Activated CD8-positive, alpha-beta T cell treated with anti-CD3 and anti-CD28 coated beads for 36 hours (primary cell): ENCODE measurements around the gene PNPLA5. TPM values are rescaled to one million over a fixed set of nuclear protein-coding genes. Genes with fewer than 3 reads are reported as not detected.

Source experiments
- ATAC-seq: fragments of 200-7000 bp; cut with Tn5 transposase; one replicate; pipeline ENCODE4 v1.10.0; 2021; ENCODE audit warnings: mild to moderate bottlenecking, moderate library complexity
- CTCF ChIA-PET: fragments of 350-600 bp; sonication (Branson Sonifier 250); formaldehyde crosslinking; loops from one replicate; lab custom pipeline; 2021; ENCODE audit warnings: antibody characterized with exemption; lab: Charles Lee
- POLR2A ChIA-PET: fragments of 350-600 bp; sonication (Branson Sonifier 250); formaldehyde crosslinking; loops from one replicate; lab custom pipeline; 2021; ENCODE audit warnings: antibody characterized with exemption; lab: Charles Lee
- DNase-seq: peaks from one replicate; pipeline ENCODE4 v3.0.0-alpha.2; 2020
- H3K27ac Mint-ChIP-seq: one replicate; pipeline ENCODE4 v1.8.0; 2021; ENCODE audit warnings: mild to moderate bottlenecking, mixed read lengths
- H3K27me3 Mint-ChIP-seq: one replicate; pipeline ENCODE4 v1.8.0; 2021; ENCODE audit warnings: mixed read lengths
- H3K36me3 Mint-ChIP-seq: one replicate; pipeline ENCODE4 v1.8.0; 2021; ENCODE audit warnings: low read depth, mixed read lengths
- H3K4me1 Mint-ChIP-seq: one replicate; pipeline ENCODE4 v1.8.0; 2021; ENCODE audit warnings: low read depth, mixed read lengths
- H3K4me3 Mint-ChIP-seq: one replicate; pipeline ENCODE4 v1.8.0; 2021; ENCODE audit warnings: mild to moderate bottlenecking, moderate library complexity, mixed read lengths
- H3K9me3 Mint-ChIP-seq: one replicate; pipeline ENCODE4 v1.8.0; 2021; ENCODE audit warnings: mixed read lengths
- CTCF ChIP-seq: fragments of 200-600 bp; IDR thresholded peaks from one replicate; pipeline ENCODE4 v1.8.0; 2022; ENCODE audit warnings: antibody characterized with exemption, mild to moderate bottlenecking
- intact Hi-C: fragments of 100-400 bp; cut with micrococcal nuclease; formaldehyde crosslinking; loops from one replicate; pipeline ENCODE4 v1.10.0; 2022
- total RNA-seq, 2 experiments: library from RNA; stranded (reverse); gene quantifications; one replicate each; pipeline ENCODE4 v1.2.3, GENCODE V29; 2021

The PNPLA5 gene
- total RNA-seq, 2 experiments from 2014 or later, result not detected

DNA sequence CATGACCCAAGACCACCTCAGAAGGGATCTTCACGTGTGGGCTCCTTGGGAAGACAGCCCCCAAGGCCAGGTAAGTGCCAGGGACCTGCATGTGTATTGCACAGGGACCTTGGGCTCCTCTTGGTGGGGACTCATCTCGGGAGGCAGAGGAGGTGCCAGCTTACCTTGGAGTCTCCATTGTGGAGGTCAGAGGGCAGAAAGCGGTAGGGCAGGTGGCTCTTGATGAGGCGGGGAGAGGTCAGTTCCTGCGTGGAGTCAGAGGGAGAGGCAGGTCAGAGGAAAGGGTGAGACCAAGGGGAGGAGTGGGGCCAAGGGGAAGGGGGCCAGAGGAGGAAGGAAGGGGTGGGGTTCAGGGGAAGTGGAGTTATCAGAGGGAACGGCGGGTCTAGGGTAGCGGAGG is 52.0 kb downstream of the PNPLA5 start:
- no peak overlapping the region for H3K4me3 Mint-ChIP-seq
- H3K4me1 Mint-ChIP-seq, result no peaks in the 10 kb centered on the region
- intact Hi-C loops, result no loop called here
- POLR2A ChIA-PET, result no interaction called here
- no peaks in the 10 kb centered on the region for H3K9me3 Mint-ChIP-seq
- H3K27ac Mint-ChIP-seq, result no peak overlapping the region
- DNase-seq (no peak), ATAC-seq (no peak)
- H3K36me3 Mint-ChIP-seq, result no peaks in the 10 kb centered on the region
- CTCF ChIA-PET, result no interaction called here
- H3K27me3 Mint-ChIP-seq, result peaks cover 3% of the 10 kb centered on the region
- no peak for TF ChIP-seq CTCF

DNA sequence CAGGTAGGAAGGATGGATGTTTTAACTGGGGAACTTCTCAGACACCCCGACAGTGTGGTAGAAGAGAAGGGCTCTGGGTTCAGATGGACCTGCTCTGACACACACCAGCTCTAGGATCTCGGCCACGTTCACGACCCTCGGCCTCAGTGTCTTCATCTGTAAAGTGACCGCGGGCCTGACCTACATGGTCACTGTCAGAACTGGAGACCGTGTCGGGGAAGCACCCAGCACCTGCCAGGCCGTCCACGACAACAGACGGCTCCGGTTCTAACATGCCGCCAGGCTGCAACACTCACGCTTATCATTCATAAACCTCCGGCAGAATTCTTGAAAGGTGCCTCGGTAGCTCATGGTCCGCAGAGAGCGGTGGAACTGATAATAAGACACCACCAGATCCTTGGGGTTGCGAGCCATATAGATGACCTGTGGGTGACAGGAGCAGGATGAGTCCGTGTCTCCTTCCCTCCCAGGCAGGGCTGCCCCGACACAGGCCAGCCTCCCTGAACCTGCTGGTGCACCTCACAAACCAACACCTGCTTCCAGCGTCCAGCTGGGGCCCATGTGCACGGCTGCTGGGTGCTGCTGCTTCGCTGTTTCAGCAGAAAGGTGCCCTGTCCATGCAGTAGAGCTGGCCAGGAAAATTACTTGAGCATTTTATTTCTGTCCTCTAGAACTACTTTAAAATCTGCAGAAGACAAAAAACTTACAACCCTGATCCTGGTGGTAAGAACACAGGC is 53.1 kb downstream of the PNPLA5 start:
- peaks cover 3% of the 10 kb centered on the region for H3K27me3 Mint-ChIP-seq
- H3K36me3 Mint-ChIP-seq, result no peaks in the 10 kb centered on the region
- no peak overlapping the region for H3K27ac Mint-ChIP-seq
- H3K9me3 Mint-ChIP-seq, result no peaks in the 10 kb centered on the region
- no peaks in the 10 kb centered on the region for H3K4me1 Mint-ChIP-seq
- no peak overlapping the region for H3K4me3 Mint-ChIP-seq
- no peak for ATAC-seq
- intact Hi-C loops, result no loop called here
- POLR2A ChIA-PET, result no interaction called here
- TF ChIP-seq CTCF, result no peak
- no peak for DNase-seq
- CTCF ChIA-PET, result no interaction called here

- H3K36me3 Mint-ChIP-seq, result no peaks in the 10 kb centered on the region
- TF ChIP-seq CTCF, result no peak
- intact Hi-C loops, result no loop called here
- no peaks in the 10 kb centered on the region for H3K9me3 Mint-ChIP-seq
- H3K4me1 Mint-ChIP-seq, result no peaks in the 10 kb centered on the region
- ChIA-PET CTCF (no interaction called here), POLR2A (no interaction called here)
- peaks cover 3% of the 10 kb centered on the region for H3K27me3 Mint-ChIP-seq
- ATAC-seq, result no peak
- no peak for DNase-seq
- no peak overlapping the region for H3K4me3 Mint-ChIP-seq
- no peak overlapping the region for H3K27ac Mint-ChIP-seq
Observed at GRCh38 chr22:43838161-43838560, 53.7 kb downstream of the PNPLA5 start.

DNA sequence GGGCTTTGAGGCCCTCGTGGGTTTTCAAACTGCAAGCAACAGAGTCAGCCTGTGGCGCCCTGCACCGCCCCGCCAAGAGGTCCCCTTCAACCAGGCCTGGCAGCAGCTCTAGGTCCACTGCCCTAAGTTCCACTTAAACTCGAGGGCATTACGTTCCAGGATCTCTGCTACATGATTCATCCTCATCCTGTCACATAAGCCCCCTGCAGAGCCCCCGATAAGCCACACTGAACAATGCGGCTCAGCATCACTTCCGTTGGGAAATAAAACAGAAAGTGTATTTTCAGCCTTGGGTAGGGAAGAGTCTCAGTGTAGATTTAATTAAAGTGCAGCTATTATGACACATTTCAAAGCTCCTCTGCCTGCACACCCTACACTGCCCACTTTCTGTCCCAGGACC is 54.1 kb downstream of the PNPLA5 start:
- ChIA-PET CTCF (no interaction called here), POLR2A (no interaction called here)
- Mint-ChIP-seq H3K9me3 (no peaks in the 10 kb centered on the region), H3K4me1 (no peaks in the 10 kb centered on the region), H3K27me3 (peaks cover 3% of the 10 kb centered on the region), H3K4me3 (no peak overlapping the region), H3K36me3 (no peaks in the 10 kb centered on the region), H3K27ac (no peak overlapping the region)
- intact Hi-C loops, result no loop called here
- ATAC-seq, result no peak
- TF ChIP-seq CTCF, result no peak
- DNase-seq, result no peak

DNA sequence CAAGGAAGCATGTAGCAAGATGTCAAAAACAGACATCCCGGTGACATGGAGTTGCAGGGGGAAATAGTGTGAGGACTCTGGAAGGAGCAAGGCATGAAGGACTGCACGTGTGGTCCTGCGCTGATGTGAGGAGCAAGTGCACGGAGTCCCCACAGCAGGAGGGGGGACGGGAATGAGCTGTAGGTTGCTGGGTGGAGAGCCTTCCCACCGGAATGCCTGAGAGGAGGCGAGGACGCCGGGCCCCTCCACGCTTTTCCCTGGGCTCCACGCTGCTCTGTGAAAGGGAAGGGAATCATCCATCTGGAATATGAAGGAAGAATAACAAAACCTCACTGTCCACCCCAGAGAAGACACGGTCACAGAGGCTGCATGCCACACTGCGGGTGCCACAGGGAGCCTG is 56.1 kb downstream of the PNPLA5 start:
- ATAC-seq, result no peak
- Mint-ChIP-seq H3K4me1 (no peaks in the 10 kb centered on the region), H3K36me3 (no peaks in the 10 kb centered on the region), H3K4me3 (no peak overlapping the region), H3K27me3 (peaks cover 3% of the 10 kb centered on the region), H3K9me3 (no peaks in the 10 kb centered on the region), H3K27ac (no peak overlapping the region)
- ChIA-PET POLR2A (no interaction called here), CTCF (no interaction called here)
- no peak for TF ChIP-seq CTCF
- intact Hi-C loops, result no loop called here
- DNase-seq, result no peak
